ENCODE measurements around the gene ADAMTSL5. TPM values are rescaled to one million over a fixed set of nuclear protein-coding genes. Genes with fewer than 3 reads are reported as not detected.

The ADAMTSL5 gene
- polyA plus RNA-seq, 3 donors, result 0.09 TPM; not detected in 2

- Histone ChIP-seq H2AFZ (ENCODE audit: insufficient read depth, low read depth, low read length, poor library complexity, severe bottlenecking) (no peak overlapping the region), H3K27me3 (ENCODE audit: control insufficient read depth in 2 of 2, insufficient read depth in 2 of 2, low read length in 2 of 2) (peaks cover 2 to 39% of the 10 kb centered on the region in 2 donors), H3K36me3 (replicated peaks in 1 of 2; ENCODE audit: control insufficient read depth in 1 of 2, insufficient read depth in 2 of 2, low read length in 2 of 2) (no peaks in the 10 kb centered on the region), H3K4me1 (ENCODE audit: control insufficient read depth in 1 of 2, insufficient read depth in 2 of 2, low read length in 2 of 2) (peaks cover 4 to 11% of the 10 kb centered on the region in 2 donors), H3K27ac (ENCODE audit: low read depth in 1 of 2, low read length in 2 of 2) (no peak overlapping the region), H3K79me2 (ENCODE audit: insufficient read depth, low read length) (no peaks in the 10 kb centered on the region), H3K9me3 (replicated peaks in 1 of 2; ENCODE audit: control insufficient read depth in 1 of 2, insufficient read depth in 1 of 2, low read length in 2 of 2) (peaks cover 6 to 9% of the 10 kb centered on the region in 2 donors), H3K4me2 (replicated peaks; ENCODE audit: extremely low read depth, low read length, poor library complexity, severe bottlenecking) (no peak overlapping the region), H4K20me1 (ENCODE audit: insufficient read depth, low read length) (no peaks in the 10 kb centered on the region), H3K9ac (ENCODE audit: insufficient read depth, low read length, poor library complexity, severe bottlenecking) (no peak overlapping the region), H3K4me3 (replicated peaks in 1 of 3; ENCODE audit: low read depth in 2 of 3, low read length in 3 of 3) (no peak overlapping the region)
- intact Hi-C loops (cut with micrococcal nuclease), result loop anchor here in 1 of 2 donors (10.0 kb wide), 1 partner anchor 70 kb away; no protein-coding TSS in a partner anchor
- Mint-ChIP-seq H3K36me3 (peaks cover 0 to 2% of the 10 kb centered on the region in 2 donors), H3K27me3 (ENCODE audit: low read depth in 3 of 3) (peaks cover 30 to 69% (median 50%) of the 10 kb centered on the region in 3 donors), H3K4me3 (no peak overlapping the region), H3K27ac (no peak overlapping the region), H3K4me1 (peaks cover 3% of the 10 kb centered on the region), H3K9me3 (peaks cover 4 to 17% (median 12%) of the 10 kb centered on the region in 7 donors)
- no peak for TF ChIP-seq CTCF (IDR thresholded peaks at IDR 0.05)
- DNase-seq, result no peak
- WGBS (ENCODE audit: insufficient coverage), result 70% methylated on average over 4 of the region's 14 CpGs
Observed at GRCh38 chr19:1514986-1515721, 2.3 kb upstream of the ADAMTSL5 start.

GRCh38 chr19:1514295-1514661, 1.5 kb upstream of the ADAMTSL5 start:
- Histone ChIP-seq H3K27ac (ENCODE audit: low read depth in 1 of 2, low read length in 2 of 2) (no peak overlapping the region), H2AFZ (ENCODE audit: insufficient read depth, low read depth, low read length, poor library complexity, severe bottlenecking) (no peak overlapping the region), H3K4me3 (replicated peaks in 1 of 3; ENCODE audit: low read depth in 2 of 3, low read length in 3 of 3) (no peak overlapping the region), H4K20me1 (ENCODE audit: insufficient read depth, low read length) (no peaks in the 10 kb centered on the region), H3K9ac (ENCODE audit: insufficient read depth, low read length, poor library complexity, severe bottlenecking) (no peak overlapping the region), H3K4me1 (ENCODE audit: control insufficient read depth in 1 of 2, insufficient read depth in 2 of 2, low read length in 2 of 2) (peaks cover 4 to 11% of the 10 kb centered on the region in 2 donors), H3K9me3 (replicated peaks in 1 of 2; ENCODE audit: control insufficient read depth in 1 of 2, insufficient read depth in 1 of 2, low read length in 2 of 2) (peaks cover 9 to 14% of the 10 kb centered on the region in 2 donors), H3K27me3 (ENCODE audit: control insufficient read depth in 2 of 2, insufficient read depth in 2 of 2, low read length in 2 of 2) (peaks cover 2 to 46% of the 10 kb centered on the region in 2 donors), H3K79me2 (ENCODE audit: insufficient read depth, low read length) (no peaks in the 10 kb centered on the region), H3K4me2 (replicated peaks; ENCODE audit: extremely low read depth, low read length, poor library complexity, severe bottlenecking) (no peak overlapping the region), H3K36me3 (replicated peaks in 1 of 2; ENCODE audit: control insufficient read depth in 1 of 2, insufficient read depth in 2 of 2, low read length in 2 of 2) (no peaks in the 10 kb centered on the region)
- Mint-ChIP-seq H3K36me3 (peaks cover 0 to 2% of the 10 kb centered on the region in 2 donors), H3K4me3 (no peak overlapping the region), H3K4me1 (peaks cover 8% of the 10 kb centered on the region), H3K27me3 (ENCODE audit: low read depth in 3 of 3) (peaks cover 35 to 78% (median 59%) of the 10 kb centered on the region in 3 donors), H3K27ac (no peak overlapping the region), H3K9me3 (peaks cover 7 to 19% (median 16%) of the 10 kb centered on the region in 7 donors)
- intact Hi-C loops (cut with micrococcal nuclease), result loop anchor here in 1 of 2 donors (10.0 kb wide), 1 partner anchor 69 kb away; no protein-coding TSS in a partner anchor
- no peak for TF ChIP-seq CTCF (IDR thresholded peaks at IDR 0.05)
- WGBS (ENCODE audit: insufficient coverage), result 87% methylated on average over 3 of the region's 10 CpGs
- no peak for DNase-seq

Data from CD14-positive monocyte (primary cell).